Colon (tissue), 2 donors: ENCODE data around the gene CRIP3.

Source experiments
- FAIRE-seq: peaks from 2 replicates; lab custom pipeline; 2012; peaks lifted over from hg19 to GRCh38; lab: Jason Lieb, UNC
- donor health status: control.
- donor health status: control.

The CRIP3 gene

DNA sequence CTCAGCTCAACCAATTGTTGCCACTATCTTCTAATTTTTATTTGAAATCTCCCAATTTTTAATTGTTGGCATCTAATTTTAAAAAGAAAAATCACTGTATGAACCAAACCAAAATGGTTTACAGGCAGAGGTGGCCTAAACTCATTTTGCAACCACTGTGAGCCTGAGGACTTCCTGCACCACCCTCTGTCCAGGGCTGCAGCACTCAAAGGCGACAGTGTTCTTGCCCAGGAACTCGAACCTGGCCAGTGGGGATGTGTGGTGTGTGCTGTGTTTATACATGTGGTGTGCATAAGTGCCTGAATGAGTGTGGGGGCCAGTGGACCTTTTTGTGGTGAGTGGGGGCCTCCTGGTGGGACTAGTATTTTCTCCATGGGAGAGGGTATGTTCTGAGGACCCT is 34.9 kb downstream of the CRIP3 start:
- FAIRE-seq: no peak

DNA sequence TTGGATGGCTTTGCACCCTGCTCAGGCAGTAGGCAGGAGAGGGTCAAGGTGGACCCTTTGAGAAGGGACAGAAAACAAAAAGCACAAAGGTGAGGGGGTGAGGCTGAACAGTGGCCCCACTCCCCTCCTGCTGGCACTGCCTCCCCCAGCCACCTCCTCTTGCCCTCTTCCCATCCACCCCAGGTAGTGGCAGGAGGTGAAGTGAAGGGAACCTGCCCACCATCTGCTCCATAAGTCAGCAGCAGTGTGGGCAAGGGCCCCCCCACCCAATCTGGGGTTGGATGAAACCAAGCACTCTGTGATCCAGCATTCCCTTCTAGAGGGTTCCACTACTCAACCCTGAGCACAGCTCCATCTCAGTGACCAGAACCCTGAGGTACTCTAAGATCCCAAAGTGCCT is 36.7 kb downstream of the CRIP3 start:
- FAIRE-seq: no peak

DNA sequence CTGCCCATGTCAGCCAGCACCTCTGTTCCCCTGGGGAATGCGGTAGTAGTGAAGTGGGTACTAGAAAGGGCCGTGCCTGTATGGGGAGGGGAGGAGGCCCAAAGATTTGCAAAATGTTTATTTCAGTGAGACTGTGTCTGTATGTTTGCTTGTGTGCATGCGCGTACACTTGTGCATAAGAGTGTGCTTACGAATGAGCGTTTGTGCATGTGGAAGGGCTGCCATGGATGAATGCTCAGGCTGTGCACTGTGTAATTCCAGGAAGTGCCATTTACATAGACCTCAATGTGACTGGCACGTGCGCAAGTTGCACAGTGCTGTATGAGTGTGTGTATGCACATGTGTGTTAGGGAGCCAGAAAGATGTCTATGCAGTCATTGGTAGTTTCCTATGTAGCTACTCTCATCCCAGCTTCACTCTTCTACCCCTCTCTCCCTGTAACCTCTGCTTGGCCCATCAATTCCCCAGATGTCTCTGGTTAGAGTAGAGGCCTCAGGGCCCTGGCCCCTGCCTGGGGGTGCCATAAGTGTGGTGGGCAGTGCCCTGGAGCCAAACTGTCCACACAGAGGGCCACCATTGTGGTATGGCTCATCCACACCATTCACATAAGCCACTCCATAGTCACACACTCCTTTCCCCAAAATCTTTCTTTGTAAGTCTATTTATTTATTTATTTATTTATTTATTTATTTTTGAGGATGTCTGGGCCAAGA is 37.4 kb downstream of the CRIP3 start:
- no peak for FAIRE-seq

DNA sequence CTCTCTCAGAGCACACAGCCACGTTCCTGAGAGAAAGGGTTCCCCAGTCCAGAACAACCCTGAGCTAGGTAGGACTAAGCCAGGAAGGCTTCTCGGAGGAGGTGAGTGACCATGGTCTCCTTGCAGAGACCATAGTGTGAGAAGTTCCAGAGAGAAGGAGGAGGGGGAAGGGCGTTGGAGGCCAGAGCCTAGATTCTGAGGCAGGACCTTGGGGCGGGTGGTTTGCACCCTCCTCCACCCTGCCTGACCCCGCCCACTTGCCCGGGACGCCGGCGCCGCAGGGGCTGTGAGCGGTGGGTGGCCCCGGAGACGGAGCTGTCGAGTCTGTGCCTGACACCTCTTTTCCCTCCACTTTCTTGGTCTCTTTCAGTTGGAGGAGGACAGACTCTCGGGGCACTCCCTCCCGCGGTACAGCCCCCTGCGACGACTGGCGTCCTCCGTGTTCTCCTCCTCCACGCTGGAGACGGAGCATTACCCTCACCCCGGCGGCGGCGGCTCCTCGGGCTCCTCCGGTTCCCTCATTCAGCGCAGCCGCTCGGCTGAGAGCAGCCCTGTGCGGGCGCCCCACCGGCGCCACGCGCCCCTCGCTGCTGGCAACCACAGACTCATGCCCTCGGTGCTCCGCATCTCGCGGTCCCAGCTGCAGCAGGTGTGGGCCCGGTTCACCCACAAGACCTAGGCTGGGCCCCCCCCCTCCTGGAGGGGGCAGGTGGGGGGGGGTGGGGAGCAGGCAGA is 39.2 kb downstream of the CRIP3 start:
- FAIRE-seq: no peak

DNA sequence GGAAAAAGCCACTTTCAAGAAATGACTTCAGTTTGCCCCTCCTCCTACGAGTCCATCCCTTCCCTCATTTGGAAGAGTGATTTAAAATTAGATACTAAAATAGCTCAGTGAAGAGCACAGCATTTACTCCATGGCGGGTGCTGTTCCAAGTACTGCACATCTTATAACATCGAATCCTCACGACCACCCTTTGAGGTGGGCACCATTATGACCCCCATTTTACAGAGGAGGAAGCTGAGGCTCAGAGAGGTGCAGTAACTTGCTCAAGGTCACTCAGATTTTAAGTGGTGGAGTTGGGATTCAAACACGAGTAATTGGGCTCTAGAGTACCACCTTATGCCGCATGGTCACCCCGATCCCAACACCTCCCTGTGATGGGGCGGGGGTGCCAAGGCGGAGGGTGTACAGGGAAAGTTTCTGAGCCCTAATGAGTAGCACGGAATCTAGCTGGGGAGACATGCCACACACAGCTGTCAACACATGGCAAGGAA is 39.8 kb downstream of the CRIP3 start:
- no peak for FAIRE-seq

DNA sequence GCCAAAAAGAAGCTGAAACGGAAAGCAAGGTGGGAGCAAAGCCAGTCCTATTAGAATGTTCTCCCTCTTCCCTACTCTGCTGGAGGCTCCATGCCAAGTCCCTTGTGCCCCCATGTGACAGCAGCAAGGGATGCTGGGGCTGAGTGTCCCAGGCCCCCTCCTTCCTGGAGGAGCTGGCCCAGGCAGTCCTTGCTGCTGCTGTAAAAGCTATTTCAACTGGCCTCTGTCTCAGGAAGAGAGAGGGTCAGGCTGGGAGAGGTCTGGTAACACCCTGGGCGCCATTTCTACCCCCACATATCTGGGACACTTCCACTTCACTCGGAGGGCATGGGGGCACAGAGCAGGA is 40.3 kb downstream of the CRIP3 start:
- FAIRE-seq: no peak

DNA sequence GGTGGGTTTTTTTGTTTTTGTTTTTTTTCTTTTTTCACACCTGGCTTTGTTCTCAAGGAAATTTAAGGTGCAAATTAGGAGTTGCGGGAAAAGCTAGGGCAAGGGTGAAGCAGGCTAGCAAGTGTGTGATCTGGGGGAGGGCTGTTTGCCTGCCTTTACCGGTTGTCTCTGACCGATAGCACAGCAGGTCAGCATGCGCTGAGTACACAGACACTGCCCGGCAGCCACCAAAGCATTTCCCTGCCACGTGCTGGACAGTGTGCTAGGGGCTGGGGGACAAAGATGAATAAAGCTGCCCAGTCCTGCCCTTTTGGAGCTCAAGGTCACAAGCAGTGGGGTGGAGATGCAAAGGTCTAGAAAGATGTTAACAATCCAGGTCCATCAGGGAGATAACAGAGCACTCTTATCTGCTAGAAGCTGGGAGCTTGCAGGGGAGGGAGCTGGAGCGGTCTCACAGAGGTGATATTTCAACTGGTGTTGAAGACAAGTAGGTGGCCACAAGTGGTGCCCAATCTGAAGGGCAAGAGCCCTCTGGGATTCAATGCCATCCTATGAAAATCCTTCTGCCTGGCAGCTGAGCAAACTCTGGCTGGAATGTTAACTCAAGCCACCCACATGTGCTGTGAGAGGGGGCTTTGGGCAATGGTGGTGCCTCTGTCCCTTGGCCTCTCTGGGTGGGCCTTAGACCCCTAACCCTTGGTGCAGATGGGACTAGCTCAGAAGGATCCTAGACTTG is 40.8 kb downstream of the CRIP3 start:
- FAIRE-seq: no peak

DNA sequence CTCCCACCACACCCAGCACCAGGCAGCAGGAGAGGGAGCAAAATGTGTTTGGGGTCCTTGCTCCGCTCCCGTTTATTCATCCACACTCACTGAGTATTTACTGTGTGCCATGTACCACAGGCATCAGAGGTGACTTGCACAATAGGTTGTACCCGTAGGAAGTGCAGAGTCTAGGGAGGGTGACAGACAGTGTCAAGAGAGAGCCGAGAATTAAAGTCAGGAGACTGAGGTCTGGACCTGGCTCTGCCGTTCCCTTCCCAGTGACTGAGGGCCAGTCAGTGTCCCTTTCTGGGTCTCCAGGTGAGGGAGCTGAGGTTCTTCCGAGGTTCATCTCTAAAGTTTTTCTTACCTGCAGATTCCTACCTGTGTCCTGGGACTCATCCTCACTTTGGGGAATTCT is 43.1 kb downstream of the CRIP3 start:
- FAIRE-seq: no peak

DNA sequence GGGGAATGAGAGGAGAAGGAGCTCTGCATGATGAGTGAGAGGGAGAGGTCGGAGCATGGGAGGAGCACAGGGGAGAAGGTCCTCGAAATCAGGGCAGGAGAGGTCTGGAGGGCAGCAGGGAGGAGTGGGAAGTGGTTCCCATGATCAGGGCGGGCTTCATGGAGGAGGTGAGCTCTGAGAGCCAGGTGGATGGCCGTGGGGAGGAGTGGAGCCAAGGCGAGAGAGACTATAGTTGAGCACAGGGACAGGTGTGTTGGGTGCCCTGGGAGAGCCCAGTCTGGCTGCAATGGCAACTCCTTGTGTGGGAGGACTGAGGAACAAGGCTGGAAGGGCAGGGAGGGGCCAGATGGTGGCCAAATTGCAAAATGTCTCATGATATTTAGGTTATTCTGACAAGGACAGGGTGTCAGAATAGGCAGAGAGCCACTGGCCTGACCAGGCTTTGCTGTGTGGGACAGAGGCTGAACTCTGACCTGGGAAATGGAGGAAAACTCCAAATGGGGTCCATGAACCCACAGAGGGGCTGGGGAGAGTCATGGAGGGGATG is 44.0 kb downstream of the CRIP3 start:
- no peak for FAIRE-seq

DNA sequence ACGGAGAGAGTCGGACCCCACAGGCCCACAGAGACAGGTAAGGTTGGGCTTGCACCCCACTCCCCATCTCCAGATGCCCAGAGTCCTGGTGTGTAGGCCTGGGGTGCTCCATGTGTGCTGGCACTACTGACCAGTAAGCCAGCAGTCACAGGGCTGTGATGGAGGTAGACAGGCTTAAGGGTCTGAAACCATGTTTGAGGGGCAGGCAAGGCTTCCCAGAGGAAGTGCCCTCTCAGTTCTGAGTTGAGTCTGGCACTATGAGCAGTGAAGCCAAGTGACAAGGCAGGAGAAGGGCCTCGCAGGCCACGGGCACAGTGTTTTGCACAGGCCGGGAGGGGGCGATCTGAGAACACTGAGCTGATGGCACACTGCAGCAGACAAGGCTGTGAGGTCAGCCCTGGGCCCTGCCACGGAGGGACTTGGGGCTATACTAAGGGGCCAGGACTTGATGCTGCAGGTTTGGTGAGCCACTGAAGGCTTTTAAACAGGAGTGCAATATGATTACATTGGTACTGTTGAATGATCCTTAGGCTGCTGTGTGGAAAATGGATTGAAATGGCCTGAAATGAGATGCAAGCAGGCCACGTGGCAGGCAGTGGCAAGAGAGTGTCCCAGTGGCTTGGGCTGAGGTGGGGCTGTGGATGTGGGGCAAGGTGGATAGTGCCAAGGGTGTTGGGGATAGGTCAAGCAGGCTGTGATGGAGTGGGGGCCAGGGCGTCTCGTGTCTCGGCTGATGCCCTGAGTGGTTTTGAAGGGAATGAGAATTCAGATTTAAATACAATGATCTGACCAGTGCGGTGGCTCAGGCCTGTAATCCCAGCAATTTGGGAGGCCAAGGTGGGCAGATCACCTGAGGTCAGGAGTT is 45.1 kb downstream of the CRIP3 start:
- no peak for FAIRE-seq

DNA sequence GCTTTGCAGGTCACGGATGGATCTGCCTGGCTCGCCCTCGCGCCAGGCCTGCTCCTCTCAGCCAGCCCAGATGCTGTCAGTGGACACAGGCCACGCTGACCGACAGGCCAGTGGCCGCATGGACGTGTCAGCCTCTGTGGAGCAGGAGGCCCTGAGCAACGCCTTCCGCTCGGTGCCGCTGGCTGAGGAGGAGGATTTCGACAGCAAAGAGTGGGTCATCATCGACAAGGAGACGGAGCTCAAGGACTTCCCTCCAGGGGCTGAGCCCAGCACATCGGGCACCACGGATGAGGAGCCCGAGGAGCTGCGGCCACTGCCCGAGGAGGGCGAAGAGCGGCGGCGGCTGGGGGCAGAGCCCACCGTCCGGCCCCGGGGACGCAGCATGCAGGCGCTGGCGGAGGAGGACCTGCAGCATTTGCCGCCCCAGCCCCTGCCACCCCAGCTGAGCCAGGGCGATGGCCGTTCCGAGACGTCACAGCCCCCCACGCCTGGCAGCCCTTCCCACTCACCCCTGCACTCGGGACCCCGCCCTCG is 45.8 kb downstream of the CRIP3 start:
- FAIRE-seq: no peak

DNA sequence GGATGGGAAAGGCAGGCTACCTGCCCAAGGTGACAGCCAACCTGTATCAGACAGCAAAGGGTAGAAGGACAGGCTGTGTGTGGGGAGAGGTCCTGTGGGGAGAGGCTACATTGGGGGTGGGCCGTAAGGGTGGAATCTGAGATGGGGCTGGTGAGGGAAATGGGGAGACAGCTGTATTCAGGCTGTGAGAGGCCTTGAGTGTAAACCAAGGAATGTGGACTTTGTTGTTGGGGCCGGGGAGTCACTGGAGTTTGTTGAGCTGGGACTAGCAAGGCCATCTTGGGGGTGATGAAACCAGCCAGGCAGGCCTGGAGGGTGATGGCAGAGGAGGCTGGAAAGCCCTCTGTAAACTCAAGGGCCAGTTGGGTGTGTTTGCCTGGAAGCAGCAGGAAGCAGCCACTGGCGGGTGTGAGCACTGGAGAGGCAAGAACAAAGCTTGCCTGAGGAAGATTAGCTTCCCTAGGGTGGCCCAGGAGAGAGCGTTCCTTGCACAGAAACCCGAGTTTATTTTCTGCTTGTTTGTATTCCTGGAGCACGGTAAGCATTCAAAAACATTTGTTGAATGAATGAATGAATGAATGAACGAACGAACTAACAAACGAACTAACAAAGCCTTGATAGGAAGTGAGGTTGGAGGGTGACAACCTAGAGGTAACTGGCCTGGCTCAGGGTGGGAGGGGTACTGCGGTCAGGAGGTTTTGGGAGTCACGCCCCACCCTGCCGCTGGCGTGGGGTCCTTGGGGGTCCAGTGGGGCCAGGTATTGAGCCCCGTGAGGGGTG is 46.4 kb downstream of the CRIP3 start:
- no peak for FAIRE-seq

DNA sequence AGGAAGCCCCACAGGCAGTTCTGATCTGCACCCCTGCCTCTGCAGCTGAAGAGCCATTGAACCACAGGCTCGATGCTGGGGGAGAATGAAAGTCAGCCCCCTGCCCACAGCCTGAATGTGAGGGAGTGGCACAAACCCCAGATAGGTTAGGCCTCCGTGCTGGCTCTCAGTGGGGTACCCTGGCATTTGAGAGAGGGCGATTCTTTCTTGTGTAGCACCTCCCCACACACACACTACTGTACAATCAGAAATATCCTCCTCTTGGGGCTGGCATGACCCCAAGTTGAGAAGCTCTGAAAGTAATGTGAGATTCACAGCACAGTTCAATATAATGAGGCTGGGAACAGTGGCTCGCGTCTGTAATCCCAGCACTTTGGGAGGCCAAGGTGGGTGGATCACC is 47.4 kb downstream of the CRIP3 start:
- no peak for FAIRE-seq

DNA sequence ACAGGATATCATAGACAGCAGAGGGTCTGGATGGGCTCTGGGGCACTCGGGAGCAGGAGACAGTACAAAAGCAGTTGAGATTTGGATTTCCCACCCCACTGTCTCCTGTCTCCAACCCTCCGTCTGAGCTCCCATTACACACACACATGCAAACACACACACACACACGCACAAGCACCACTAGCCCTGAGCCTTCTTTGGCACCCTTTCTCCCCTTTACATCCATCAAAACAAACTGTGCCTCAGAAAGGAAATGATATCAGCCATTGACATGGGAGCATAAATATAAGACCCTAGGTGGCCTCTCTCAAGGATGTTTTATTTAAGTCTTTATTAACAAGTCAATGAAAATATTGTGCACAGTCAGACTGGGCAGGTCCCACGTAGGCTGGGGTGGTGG is 47.8 kb downstream of the CRIP3 start:
- FAIRE-seq: no peak

DNA sequence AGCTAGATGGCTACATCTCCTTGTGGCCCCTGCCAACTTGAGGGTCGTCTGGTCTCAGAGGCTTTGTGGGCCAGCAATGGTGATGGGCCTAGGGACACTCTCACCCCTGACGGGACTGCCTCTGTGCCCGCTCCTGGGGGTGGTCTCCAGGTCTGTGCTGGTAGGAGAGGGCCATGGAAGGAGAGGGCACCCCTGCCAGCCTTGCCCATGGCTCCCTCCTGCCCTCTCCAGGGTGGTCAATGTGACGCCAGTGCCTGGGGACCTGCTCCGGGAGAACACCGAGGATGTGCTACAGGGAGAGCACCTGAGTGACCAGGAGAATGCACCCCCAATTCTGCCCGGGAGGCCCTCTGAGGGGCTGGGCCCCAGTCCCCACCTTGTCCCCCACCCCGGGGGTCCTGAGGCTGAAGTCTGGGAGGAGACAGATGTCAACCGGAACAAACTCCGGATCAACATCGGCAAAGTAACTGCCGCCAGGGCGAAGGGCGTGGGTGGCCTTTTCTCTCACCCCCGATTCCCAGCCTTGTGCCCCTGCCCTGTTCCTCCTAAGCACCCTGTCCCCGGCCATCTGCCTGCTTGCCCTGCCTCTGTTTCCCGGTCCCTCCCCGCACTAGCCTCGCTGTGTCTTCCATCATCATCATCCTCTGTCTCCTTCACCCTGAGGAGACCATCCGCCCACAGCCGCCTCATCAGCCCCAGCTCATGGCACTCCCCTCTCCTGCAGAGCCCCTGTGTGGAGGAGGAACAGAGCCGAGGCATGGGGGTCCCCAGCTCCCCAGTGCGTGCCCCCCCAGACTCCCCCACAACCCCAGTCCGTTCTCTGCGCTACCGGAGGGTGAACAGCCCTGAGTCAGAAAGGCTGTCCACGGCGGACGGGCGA is 49.6 kb downstream of the CRIP3 start:
- no peak for FAIRE-seq

DNA sequence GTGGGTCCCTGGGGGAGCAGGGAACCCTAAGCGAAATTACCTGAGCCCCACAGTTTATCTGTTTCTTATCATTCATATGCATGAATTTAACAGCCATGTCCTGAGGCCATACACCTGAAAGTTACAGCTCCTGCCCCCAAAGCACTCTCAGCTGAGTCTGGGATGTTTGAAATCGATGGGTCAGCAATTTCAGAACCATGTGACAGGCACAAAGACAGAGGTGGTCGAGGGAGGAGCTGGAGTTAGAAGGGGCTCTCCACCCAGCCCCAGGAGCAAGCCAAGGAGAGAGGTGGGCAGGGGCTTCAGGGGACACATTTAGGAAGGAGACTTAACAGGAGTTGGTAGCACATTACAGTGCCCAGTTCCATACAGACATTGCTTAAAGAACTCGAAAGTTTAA is 50.4 kb downstream of the CRIP3 start:
- no peak for FAIRE-seq

DNA sequence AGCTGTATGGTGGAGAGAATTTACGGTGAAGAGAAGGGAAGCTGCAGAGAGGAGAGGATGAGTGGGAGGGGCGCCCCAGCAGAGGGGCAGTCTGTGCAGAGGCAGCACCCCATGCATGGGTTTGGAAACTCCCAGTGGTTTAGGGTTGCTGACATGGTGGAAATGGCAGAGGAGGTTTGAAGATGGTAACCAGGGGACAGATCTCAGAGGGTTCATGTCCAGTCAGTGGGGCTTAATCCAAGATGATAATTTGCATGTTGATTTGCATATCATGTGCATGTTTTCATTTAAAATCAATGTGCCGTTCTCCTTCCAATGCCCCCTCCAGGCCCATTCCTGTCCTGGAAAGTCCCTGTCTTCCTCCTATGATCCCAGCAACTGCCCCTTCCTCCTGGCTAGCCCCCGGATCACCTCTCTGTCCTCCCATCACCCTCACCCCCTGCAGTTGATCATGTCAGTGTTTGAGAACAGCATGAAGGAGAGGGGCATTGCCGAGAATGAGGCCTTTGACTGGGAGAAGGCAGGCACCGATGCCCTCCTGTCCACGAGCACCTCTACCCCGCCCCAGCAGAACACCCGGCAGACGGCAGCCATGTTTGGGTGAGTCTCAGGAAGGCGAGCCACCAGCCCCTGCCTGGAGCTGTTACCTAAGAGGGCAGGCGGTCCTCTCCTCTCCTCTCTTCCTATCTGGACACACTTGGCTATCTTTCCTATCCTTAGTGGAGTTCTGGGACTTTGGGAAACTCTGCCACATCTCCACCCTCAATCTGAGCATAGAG is 51.1 kb downstream of the CRIP3 start:
- no peak for FAIRE-seq

DNA sequence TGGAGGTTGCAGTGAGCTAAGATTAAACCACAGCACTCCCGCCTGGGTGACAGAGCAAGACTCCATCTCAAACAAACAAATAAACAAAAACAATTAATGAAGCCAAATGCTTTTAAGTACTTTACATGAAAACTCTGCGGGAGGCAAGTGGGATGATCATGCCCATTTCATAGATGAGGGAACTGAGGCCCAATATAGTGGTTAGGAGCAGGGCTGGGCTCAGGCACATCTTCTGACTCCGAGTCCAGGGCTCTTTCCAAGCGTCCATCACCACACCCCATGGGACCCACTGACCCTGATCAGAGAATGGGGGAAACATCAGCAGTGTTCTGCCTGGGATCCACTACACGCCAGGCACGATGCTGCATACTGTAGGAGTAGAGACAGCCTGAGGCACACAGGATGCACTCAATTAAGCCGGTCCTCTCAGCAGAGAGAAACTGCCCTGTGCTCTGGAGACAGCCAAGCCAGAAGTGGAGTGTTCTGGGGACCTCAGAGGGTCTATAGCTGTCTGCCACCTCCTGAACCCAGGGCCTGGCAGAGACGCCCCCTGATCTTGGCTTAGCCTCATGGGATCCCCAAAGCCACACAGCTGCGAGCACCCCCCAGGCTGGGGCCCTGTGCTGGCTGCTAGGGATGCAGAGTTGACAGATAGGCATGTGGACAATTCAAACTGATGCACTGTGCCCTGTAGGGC is 51.8 kb downstream of the CRIP3 start:
- no peak for FAIRE-seq
